IPS-18c (cell line): ENCODE data around the gene GRIN3A.
"Not testable (repeated sequence)": the region's sequence is repeated elsewhere in the genome, so short reads cannot be mapped to it uniquely, and the experiment has no call there.

Source experiments
- H3K4me3 ChIP-seq: 2 replicates; pipeline ENCODE4 v1.7.0; 2013; ENCODE audit warnings: low read depth, mild to moderate bottlenecking, low read length, moderate library complexity; ENCODE audit not compliant: insufficient read depth
- H3K9me3 ChIP-seq: one replicate; pipeline ENCODE4 v1.6.1; 2013; ENCODE audit warnings: mild to moderate bottlenecking, low read length, moderate library complexity; ENCODE audit not compliant: control insufficient read depth, insufficient read depth

Gene GRIN3A

GRCh38 chr9:101738566-101739183 is at the start of gene GRIN3A:
GRIN3A (minus strand) TSS chr9:101738647; CDS start chr9:101737979, 668 bp downstream.
- peak within 1 kb of the TSS; percentile 58 for H3K4me3 ChIP-seq

GRCh38 chr9:101787891-101788290 is 49.4 kb upstream of the GRIN3A start:
- Histone ChIP-seq H3K9me3 (no peaks in the 10 kb centered on the region), H3K4me3 (no peak overlapping the region)

More at GRCh38 chr9:101738566-101739183, at the start of gene GRIN3A:
- H3K9me3 ChIP-seq = no peaks in the 10 kb centered on the region

GRCh38 chr9:101778332-101778731 is 39.9 kb upstream of the GRIN3A start:
- no peak overlapping the region for H3K4me3 ChIP-seq
- no peaks in the 10 kb centered on the region for H3K9me3 ChIP-seq

GRCh38 chr9:101764472-101764871 is 26.0 kb upstream of the GRIN3A start:
- Histone ChIP-seq H3K9me3 (no peaks in the 10 kb centered on the region), H3K4me3 (no peak overlapping the region)

- Histone ChIP-seq H3K4me3 (no peak overlapping the region), H3K9me3 (no peaks in the 10 kb centered on the region)
Measured at GRCh38 chr9:101758304-101758930, 20.0 kb upstream of the GRIN3A start.

GRCh38 chr9:101753716-101754115 is 15.3 kb upstream of the GRIN3A start:
- H3K4me3 ChIP-seq = no peak overlapping the region

GRCh38 chr9:101751895-101752294 is 13.4 kb upstream of the GRIN3A start:
- H3K4me3 ChIP-seq = no peak overlapping the region
- no peaks in the 10 kb centered on the region for H3K9me3 ChIP-seq

More at GRCh38 chr9:101753716-101754115, 15.3 kb upstream of the GRIN3A start:
- no peaks in the 10 kb centered on the region for H3K9me3 ChIP-seq

GRCh38 chr9:101739311-101739710 is 864 bp upstream of the GRIN3A start:
- Histone ChIP-seq H3K9me3 (no peaks in the 10 kb centered on the region), H3K4me3 (no peak overlapping the region)

- Histone ChIP-seq H3K4me3 (peak overlapping the region; percentile 58), H3K9me3 (no peaks in the 10 kb centered on the region)
Measured at GRCh38 chr9:101737705-101738565, 512 bp downstream of the GRIN3A start.

GRCh38 chr9:101737165-101737704 is 1.2 kb downstream of the GRIN3A start:
- Histone ChIP-seq H3K4me3 (peak overlapping the region; percentile 58; the same call in 1 of the 2 replicates), H3K9me3 (no peaks in the 10 kb centered on the region)

- no peaks in the 10 kb centered on the region for H3K9me3 ChIP-seq
- H3K4me3 ChIP-seq = no peak overlapping the region
Measured at GRCh38 chr9:101736717-101737116, 1.7 kb downstream of the GRIN3A start.

- no peaks in the 10 kb centered on the region for H3K9me3 ChIP-seq
- no peak overlapping the region for H3K4me3 ChIP-seq
Measured at GRCh38 chr9:101731429-101731828, 7.0 kb downstream of the GRIN3A start.

GRCh38 chr9:101727612-101728524 is 10.6 kb downstream of the GRIN3A start:
- Histone ChIP-seq H3K9me3 (no peaks in the 10 kb centered on the region), H3K4me3 (no peak overlapping the region)

- not testable (repeated sequence) for H3K9me3 ChIP-seq, H3K4me3 ChIP-seq
Measured at GRCh38 chr9:101724271-101724670, 14.2 kb downstream of the GRIN3A start.

- no peaks in the 10 kb centered on the region for H3K9me3 ChIP-seq
- no peak overlapping the region for H3K4me3 ChIP-seq
Measured at GRCh38 chr9:101718192-101718591, 20.3 kb downstream of the GRIN3A start.

GRCh38 chr9:101716629-101717028 is 21.8 kb downstream of the GRIN3A start:
- H3K9me3 ChIP-seq = no peaks in the 10 kb centered on the region
- H3K4me3 ChIP-seq = no peak overlapping the region
